Upper lobe of left lung (tissue), 4 donors: ENCODE results near the gene CCSER2.

ENCODE experiments used
- EP300 ChIP-seq, 4 donors: sonication (generic); formaldehyde crosslinking; IDR thresholded peaks; one replicate each; pipeline ENCODE4 v1.5.1; 2017; ENCODE audit warnings: antibody characterized with exemption in 4 of 4, control low read depth in 2 of 4
- POLR2A ChIP-seq, 4 donors: fragments of 450-650 bp; IDR thresholded peaks; one replicate each; pipeline ENCODE4 v1.5.1; 2016 to 2017; ENCODE audit warnings: antibody characterized with exemption in 4 of 4, mild to moderate bottlenecking in 2 of 4
- POLR2AphosphoS5 ChIP-seq, 2 donors: sonication (generic); formaldehyde crosslinking; IDR thresholded peaks; one replicate each; pipeline ENCODE4 v1.5.1; 2017; ENCODE audit warnings: antibody characterized with exemption in 2 of 2
- TF ChIP-seq, protein P1 (sequence below), 6 experiments: fragments of 450-650 bp in 4 of 6; fragments of 200-600 bp in 2 of 6; sonication (generic) in 2 of 6; IDR thresholded peaks; one replicate each; pipeline ENCODE4 v1.5.1; 2016 to 2019; ENCODE audit warnings: antibody characterized with exemption in 6 of 6

DNA sequence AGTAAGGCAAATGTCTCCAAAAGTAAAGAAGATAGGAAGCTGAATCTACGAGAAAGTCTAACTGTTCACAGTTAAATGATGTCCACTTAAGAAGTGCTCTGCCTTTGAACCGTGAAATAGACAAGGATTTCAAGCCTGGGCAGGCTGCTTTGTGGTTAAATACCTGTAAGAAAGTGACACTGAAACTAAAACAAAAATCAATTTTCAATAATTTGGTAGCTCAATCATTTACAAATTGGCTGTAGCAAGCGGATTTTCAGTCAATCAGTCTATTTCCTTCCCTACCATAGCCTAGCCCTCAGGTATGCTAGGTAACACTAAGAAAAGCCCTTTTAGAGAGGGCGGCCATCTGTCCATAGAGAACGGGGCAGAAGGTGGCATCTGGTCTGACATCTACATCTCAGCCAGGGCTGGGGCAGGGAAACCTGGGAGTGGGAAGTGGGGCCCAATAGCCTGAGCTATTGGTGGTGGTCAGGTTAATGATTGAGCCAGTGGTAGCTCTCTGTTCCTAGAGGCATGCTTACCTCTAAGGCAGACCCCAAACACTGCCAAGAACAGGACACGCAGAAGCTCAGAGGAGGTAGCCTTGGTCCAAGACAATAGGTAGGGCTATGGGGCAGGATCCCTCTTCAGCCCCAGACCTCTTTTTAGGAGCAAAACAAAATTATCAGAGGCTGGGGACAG, 223.2 kb downstream of the CCSER2 start:
- TF ChIP-seq, protein P1, sequence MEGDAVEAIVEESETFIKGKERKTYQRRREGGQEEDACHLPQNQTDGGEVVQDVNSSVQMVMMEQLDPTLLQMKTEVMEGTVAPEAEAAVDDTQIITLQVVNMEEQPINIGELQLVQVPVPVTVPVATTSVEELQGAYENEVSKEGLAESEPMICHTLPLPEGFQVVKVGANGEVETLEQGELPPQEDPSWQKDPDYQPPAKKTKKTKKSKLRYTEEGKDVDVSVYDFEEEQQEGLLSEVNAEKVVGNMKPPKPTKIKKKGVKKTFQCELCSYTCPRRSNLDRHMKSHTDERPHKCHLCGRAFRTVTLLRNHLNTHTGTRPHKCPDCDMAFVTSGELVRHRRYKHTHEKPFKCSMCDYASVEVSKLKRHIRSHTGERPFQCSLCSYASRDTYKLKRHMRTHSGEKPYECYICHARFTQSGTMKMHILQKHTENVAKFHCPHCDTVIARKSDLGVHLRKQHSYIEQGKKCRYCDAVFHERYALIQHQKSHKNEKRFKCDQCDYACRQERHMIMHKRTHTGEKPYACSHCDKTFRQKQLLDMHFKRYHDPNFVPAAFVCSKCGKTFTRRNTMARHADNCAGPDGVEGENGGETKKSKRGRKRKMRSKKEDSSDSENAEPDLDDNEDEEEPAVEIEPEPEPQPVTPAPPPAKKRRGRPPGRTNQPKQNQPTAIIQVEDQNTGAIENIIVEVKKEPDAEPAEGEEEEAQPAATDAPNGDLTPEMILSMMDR (IDR thresholded peaks at IDR 0.05): no peak
- TF ChIP-seq EP300 (IDR thresholded peaks at IDR 0.05): no peak
- TF ChIP-seq POLR2AphosphoS5 (IDR thresholded peaks at IDR 0.05): no peak
- TF ChIP-seq POLR2A (IDR thresholded peaks at IDR 0.05): no peak
